ENCODE results near the gene HM13.
"Not testable (repeated sequence)": the region's sequence is repeated elsewhere in the genome, so short reads cannot be mapped to it uniquely, and the experiment has no call there.

Gene HM13

DNA sequence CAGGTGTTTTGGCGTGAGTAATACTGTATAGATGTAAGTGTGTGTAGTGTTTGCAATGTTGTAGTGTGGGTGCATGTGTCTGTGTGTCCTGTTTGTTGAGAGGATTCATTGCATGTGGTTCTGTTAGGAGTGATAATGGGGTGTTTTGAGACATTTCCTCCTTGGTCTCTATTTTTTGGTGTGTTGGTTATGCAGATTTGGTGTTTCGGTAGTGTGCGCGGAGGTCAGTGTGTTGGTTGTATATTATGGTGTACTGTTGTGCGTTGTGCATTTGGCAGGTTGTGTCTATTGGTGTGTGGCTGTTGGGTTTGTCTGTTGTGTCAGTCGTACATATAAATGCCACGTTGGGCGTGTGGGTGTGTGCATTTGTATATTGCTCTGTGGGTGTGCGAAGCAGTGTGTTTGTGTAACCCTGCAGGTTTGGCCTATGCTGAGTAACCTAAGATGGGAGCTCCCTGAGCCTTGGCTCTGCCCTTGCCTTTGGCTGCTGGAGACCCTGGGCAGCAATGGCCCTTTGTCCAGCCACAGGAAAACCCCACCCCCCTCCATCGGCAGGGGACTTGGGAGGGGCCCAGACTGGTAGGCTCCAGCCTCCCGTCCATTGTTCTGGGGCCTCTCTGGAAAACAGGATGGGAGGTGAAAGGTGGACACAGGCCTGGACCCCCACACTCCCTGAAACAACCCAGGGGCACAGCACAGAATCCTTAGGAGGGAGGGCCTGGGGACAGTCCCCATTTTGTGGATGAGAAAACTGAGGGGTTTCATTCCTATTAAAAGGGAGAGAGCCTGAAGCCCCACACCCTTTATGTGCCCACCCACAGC is 80.5 kb downstream of the HM13 start:
- DNase-seq (ENCODE audit: low read depth in 1 of 2, low spot score in 1 of 2) = no peak
- TF ChIP-seq POLR2AphosphoS5 (IDR thresholded peaks at IDR 0.05; ENCODE audit: low read depth) (no peak), GABPA (IDR thresholded peaks at IDR 0.05; ENCODE audit: low read depth) (no peak), SPI1 (IDR thresholded peaks at IDR 0.05; ENCODE audit: borderline replicate concordance, low read depth) (no peak)
- TF ChIP-seq, protein P1, sequence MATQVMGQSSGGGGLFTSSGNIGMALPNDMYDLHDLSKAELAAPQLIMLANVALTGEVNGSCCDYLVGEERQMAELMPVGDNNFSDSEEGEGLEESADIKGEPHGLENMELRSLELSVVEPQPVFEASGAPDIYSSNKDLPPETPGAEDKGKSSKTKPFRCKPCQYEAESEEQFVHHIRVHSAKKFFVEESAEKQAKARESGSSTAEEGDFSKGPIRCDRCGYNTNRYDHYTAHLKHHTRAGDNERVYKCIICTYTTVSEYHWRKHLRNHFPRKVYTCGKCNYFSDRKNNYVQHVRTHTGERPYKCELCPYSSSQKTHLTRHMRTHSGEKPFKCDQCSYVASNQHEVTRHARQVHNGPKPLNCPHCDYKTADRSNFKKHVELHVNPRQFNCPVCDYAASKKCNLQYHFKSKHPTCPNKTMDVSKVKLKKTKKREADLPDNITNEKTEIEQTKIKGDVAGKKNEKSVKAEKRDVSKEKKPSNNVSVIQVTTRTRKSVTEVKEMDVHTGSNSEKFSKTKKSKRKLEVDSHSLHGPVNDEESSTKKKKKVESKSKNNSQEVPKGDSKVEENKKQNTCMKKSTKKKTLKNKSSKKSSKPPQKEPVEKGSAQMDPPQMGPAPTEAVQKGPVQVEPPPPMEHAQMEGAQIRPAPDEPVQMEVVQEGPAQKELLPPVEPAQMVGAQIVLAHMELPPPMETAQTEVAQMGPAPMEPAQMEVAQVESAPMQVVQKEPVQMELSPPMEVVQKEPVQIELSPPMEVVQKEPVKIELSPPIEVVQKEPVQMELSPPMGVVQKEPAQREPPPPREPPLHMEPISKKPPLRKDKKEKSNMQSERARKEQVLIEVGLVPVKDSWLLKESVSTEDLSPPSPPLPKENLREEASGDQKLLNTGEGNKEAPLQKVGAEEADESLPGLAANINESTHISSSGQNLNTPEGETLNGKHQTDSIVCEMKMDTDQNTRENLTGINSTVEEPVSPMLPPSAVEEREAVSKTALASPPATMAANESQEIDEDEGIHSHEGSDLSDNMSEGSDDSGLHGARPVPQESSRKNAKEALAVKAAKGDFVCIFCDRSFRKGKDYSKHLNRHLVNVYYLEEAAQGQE (IDR thresholded peaks at IDR 0.05; ENCODE audit: insufficient replicate concordance, low read depth) = no peak
- TF ChIP-seq, protein P2, sequence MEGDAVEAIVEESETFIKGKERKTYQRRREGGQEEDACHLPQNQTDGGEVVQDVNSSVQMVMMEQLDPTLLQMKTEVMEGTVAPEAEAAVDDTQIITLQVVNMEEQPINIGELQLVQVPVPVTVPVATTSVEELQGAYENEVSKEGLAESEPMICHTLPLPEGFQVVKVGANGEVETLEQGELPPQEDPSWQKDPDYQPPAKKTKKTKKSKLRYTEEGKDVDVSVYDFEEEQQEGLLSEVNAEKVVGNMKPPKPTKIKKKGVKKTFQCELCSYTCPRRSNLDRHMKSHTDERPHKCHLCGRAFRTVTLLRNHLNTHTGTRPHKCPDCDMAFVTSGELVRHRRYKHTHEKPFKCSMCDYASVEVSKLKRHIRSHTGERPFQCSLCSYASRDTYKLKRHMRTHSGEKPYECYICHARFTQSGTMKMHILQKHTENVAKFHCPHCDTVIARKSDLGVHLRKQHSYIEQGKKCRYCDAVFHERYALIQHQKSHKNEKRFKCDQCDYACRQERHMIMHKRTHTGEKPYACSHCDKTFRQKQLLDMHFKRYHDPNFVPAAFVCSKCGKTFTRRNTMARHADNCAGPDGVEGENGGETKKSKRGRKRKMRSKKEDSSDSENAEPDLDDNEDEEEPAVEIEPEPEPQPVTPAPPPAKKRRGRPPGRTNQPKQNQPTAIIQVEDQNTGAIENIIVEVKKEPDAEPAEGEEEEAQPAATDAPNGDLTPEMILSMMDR (IDR thresholded peaks at IDR 0.05; ENCODE audit: insufficient read depth, low read length) = no peak
- H3K27me3 ChIP-seq (ENCODE audit: insufficient read depth, poor library complexity, severe bottlenecking) = no peaks in the 10 kb centered on the region
- H3K4me3 ChIP-seq (replicated peaks; ENCODE audit: insufficient read depth, low read length) = no peak overlapping the region
- H3K27ac ChIP-seq (replicated peaks) = no peak overlapping the region

DNA sequence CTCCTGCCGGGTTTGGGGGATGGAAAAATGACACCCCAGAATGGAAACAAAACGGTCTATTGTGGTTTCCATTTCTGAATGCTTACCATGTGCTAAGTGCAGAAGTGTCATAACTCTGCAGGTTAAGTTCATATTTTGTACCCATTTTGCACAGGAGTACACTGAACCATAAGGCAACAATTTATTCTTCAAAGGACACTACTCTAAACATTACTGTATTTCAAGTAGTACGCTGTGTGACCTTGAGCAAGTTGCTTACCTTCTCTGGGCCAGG is 81.1 kb downstream of the HM13 start:
- TF ChIP-seq, protein P1 (IDR thresholded peaks at IDR 0.05; ENCODE audit: insufficient replicate concordance, low read depth) = no peak
- TF ChIP-seq, protein P2 (IDR thresholded peaks at IDR 0.05; ENCODE audit: insufficient read depth, low read length) = no peak
- TF ChIP-seq GABPA (IDR thresholded peaks at IDR 0.05; ENCODE audit: low read depth) (no peak), SPI1 (IDR thresholded peaks at IDR 0.05; ENCODE audit: borderline replicate concordance, low read depth) (no peak), POLR2AphosphoS5 (IDR thresholded peaks at IDR 0.05; ENCODE audit: low read depth) (no peak)
- Histone ChIP-seq H3K27ac (replicated peaks) (no peak overlapping the region), H3K4me3 (replicated peaks; ENCODE audit: insufficient read depth, low read length) (no peak overlapping the region), H3K27me3 (ENCODE audit: insufficient read depth, poor library complexity, severe bottlenecking) (no peaks in the 10 kb centered on the region)
- no peak for DNase-seq (ENCODE audit: low read depth in 1 of 2, low spot score in 1 of 2)

DNA sequence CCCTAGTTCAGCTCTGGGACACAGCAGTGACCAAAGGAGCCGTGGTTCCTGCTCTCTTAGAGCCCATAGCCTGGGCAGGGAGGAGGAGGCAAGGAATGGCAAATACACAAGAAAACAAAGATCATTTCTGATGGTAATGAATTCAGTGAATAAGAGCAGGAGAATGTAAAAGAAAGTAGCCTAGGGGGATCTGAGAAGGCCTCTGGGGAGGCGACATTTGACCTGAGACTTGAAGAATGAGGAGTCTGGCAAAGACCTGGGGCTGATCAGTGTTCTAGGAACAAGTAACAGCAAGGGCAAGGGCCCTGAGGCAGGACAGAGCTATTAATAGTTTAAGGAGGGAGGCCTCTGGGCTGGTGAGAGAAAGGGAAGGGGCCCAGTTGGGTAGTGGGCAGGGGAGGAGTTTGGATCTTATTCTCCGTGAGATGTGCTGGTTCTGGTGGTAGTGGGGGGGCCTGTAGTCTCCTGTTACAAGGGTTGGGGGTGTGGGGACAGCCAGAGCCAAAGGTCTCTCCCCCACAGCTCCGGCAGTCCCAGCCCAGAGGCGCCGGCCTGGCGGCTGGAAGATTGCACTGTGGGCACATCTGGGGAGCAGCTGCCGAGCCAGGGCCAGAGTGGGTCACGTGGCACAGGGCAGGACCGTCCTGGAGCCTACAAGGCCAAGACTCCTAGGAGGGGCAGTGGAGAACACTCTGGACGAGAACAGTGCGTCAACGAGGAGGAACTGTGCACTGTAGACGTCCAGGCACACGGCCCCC is 81.6 kb downstream of the HM13 start:
- Histone ChIP-seq H3K4me3 (replicated peaks; ENCODE audit: insufficient read depth, low read length) (no peak overlapping the region), H3K27ac (replicated peaks) (no peak overlapping the region), H3K27me3 (ENCODE audit: insufficient read depth, poor library complexity, severe bottlenecking) (no peaks in the 10 kb centered on the region)
- no peak for DNase-seq (ENCODE audit: low read depth in 1 of 2, low spot score in 1 of 2)
- TF ChIP-seq, protein P1 (IDR thresholded peaks at IDR 0.05; ENCODE audit: insufficient replicate concordance, low read depth) = no peak

DNA sequence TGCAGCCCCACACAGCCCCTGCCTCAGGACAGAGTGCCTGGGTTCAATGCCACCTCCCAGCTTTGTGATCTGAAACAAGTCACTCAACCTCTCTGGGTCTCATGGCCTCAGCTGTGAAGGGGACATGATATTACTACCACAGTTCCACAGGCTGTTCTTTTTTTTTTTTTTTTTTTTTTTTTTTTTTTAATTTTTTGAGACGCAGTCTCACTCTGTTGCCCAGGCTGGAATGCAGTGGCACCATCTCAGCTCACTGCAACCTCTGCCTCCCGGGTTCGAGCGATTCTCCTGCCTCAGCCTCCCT is 82.1 kb downstream of the HM13 start:
- H3K4me3 ChIP-seq (replicated peaks; ENCODE audit: insufficient read depth, low read length); H3K27me3 ChIP-seq (ENCODE audit: insufficient read depth, poor library complexity, severe bottlenecking); H3K27ac ChIP-seq (replicated peaks); DNase-seq (ENCODE audit: low read depth in 1 of 2, low spot score in 1 of 2): not testable (repeated sequence)

All from HL-60 (cell line).